GOT3 (cell line): ENCODE results near the gene LRRC8C.

Source experiments
- DNase-seq: peaks from one replicate; lab custom pipeline; 2025; ENCODE audit warnings: mixed read lengths; lab: John Stamatoyannopoulos, UW

LRRC8C gene

GRCh38 chr1:89733748-89734147, 100.8 kb downstream of the LRRC8C start:
- no peak for DNase-seq

- DNase-seq: no peak
Observed at GRCh38 chr1:89734442-89734841, 101.5 kb downstream of the LRRC8C start.

- no peak for DNase-seq
Observed at GRCh38 chr1:89735479-89735878, 102.6 kb downstream of the LRRC8C start.

DNA sequence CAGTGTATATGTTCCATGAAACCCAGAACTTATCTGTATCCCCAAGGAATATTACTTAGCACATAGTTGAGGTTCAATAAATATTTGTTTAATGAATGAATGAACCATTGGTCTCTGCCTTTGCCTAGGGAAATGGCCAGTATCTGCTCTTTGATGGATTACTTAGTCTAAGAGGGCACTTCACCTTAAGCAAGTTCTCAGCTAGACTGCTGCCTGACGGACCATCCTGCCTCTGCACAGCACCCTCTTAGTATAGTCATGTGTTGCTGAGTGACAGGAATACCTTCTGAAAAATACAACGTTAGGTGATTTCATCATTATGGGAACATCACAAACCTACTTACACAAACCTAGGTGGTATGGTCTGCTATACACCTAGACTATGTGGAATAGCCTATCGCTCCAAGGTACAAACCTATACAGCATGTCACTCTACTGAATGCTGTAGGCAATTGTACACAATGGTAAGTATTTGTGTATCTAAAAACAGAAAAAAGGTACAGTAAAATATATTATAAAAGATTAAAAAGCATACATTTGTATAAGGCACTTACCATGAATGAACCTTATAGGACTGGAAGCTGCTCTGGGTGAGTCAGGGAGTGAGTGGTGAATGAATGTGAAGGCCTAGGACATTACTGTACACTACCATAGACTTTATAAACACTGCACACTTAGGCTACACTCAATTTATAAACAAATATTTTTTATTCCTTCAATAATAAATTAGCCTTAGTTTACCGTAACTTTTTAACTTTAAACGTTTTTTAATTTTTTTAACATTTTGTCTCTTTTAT, 104.2 kb downstream of the LRRC8C start:
- no peak for DNase-seq

DNA sequence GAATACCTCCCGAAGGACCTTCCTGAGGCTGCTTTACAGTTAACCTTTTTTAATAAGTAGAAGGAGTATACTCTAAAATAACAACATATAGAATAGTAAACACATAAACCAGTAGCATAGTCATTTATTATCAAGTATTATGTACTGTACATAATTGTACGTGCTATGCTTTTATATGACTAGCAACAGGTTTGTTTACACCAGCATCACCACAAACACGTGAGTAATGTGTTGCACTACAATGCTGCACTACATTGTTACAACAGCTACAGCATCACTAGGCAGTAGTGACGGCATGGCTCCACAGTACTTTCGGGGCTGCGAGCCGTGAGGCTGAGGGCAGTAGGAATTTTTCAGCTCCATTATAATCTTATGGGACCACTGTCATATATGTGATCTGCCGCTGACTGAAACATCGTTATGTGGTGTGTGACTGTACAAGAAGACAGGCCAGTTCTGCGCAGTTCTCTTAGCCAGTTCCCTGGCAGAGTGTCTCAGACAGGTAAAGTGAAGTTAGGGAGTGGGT, 105.1 kb downstream of the LRRC8C start:
- DNase-seq: no peak

DNA sequence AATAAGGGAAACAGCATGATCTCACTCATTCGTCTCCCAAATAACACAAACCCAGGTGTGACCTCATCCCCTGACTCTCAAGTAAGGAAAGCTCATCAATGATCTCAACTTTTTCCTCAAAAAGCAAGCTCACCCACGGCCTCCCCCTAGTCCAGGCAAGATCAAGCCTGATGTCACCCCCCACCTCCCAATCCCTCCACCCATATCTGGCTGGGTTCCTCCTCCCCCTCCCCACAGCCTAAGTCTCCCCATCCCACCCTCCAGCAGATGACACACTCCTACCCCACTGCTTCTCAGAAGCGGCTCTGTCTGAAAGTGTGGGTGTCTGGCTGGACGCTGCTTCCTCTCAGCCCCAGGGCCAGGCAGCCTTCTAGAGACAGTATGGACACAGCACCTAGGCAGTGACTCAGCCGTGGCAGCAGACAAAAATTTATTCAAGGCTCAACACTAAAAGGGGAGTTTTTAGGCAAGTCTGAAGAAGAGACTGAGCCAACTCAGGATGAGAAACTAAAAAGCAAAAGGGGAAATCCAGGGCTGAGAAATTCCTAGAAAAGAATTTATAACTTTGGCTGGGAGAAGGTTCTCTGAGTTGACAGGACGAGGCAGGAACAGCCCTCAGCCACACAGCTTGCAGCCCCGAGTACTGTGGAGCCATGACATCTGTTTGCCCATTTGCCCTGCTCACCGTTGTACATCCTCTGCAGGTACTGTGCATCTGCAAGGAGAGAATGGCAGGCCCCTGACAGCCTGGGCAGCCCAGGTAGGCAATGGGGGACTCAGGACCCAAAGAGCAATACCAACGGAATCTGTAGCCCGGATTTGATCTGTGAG, 106.3 kb downstream of the LRRC8C start:
- no peak for DNase-seq

DNA sequence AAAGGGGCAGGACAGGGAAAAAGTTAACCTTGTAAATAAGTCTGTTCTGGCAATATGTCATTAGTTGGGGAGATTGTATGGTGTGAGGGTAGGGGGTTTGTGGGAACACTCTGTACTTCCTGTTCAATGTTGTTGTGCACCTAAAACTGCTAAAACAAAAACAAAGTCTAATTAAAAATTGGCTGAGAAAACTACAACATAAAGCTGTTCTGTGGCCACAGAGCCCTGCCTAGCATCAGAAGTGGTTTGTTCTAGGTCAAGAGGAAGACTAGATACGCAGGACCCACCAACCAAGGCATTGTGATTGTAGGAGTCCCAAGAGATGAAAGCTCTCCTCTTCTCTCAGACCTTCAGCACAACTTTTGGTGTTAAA, 106.9 kb downstream of the LRRC8C start:
- no peak for DNase-seq

DNA sequence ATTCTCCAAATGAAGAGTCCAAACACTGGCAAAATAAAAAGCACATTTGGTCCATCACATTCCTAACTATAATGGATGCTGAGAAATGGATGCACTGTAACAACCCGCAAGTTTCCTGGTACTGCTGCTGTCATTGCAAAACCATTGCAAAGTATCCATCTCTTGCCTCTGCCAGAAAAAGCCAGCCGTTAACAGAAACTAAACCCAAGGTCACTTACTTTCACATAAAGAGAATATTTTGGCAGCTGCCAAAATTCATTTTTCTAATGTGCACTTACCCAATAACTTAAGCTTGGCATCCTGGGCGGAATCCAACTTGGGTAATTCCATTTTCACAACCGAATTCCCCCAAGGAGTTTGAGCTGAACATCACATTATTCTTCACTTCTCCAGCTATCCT, 110.9 kb downstream of the LRRC8C start:
- DNase-seq: no peak

- no peak for DNase-seq
Observed at GRCh38 chr1:89746424-89747149, 113.7 kb downstream of the LRRC8C start.

- no peak for DNase-seq
Observed at GRCh38 chr1:89753761-89754160, 120.8 kb downstream of the LRRC8C start.

GRCh38 chr1:89754518-89754917, 121.6 kb downstream of the LRRC8C start:
- no peak for DNase-seq

DNA sequence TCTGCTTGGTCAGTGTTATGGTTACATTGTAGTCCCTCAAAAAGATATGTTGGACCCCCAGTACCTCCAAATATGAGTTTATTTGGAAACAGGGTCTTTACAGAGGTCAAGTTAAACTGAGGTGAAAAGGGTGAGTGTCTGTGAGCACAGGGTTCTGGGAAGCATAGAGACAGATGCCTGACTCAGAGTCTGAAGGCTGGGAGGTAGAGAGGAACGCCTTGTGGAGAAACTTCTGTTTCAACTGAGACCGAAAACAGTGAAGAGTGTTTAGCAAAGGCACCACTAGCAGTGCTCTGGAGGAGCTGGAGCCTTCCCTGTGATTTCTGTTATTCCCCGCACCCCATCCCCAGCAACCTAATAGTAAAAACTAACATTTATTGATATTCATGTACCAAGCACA, 122.7 kb downstream of the LRRC8C start:
- DNase-seq: no peak

DNA sequence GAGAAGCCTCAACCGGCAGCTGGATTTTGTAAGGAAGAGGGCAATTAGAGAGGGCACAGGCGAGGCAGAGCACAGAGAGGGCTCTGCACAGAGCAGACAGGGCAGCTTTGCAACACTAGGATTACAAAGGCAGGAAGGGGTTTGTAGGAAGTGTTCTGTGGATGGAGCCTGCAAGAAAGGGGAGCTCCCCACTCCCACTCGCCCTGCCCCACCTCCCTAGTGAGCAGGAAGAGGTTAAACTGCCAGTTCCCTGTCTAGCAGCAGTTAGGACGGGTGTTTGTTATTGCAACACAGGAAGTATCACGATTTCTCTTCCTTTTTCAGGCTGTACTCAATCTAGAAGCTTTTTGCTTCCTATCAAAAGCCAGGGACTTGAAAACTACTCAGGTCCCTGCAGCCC, 124.6 kb downstream of the LRRC8C start:
- no peak for DNase-seq

DNA sequence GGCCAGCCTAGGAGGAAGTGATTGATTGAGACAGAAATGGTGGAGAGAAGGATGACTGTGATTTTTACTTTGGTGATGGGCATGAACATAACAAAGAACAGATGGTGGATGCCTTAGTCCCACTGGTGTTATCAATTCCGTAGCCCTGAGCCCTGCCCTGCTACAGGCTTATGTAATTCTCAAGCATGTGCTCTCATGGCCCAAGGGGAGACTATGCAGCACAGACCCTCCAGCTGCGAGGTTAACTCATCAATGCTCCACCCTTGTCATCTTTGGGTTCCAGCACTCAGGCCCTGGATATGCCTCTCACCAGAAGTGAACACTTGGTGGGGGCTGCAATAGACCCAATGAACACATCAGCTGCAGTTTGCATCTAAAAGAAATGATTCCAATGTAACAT, 125.2 kb downstream of the LRRC8C start:
- DNase-seq: no peak

DNA sequence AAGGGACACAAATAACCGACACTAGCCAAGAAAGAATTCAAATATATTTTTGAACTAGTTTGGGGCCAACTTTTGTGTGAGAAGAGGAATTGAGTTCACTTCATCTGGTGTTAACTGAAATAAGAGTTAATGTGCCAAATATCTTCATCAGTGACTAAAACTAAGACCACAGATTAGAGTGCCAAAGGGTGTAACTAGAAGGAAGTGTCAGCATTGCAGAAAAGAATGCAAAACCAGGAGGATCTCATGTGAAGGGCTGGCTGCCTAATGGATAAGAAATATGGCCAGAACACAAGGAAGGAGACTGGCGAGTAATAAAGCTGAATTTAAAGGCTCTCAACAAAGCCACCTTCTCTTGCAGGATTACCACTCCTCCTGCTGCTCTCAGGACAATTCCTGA, 126.1 kb downstream of the LRRC8C start:
- no peak for DNase-seq

GRCh38 chr1:89760496-89760895, 127.6 kb downstream of the LRRC8C start:
- DNase-seq: no peak

DNA sequence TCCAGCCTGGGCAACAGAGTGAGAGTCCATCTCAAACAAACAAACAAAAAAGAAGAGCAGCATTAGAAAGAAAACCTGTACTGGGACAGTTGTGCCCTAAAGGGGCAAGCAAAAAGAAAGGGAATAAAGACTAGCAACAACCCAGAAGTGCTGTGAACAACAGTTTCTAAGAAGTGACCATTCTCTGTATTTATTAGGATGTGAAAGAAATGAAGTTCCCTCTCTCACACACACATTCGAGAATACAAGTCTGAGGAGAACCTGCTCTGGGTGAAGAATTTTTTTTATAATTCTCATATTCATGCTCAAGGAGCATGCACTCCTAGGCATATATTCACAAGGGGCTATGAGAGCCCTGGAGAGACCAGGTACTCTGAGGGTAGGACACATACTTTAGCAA, 128.4 kb downstream of the LRRC8C start:
- no peak for DNase-seq

- DNase-seq: no peak
Observed at GRCh38 chr1:89761901-89762300, 129.0 kb downstream of the LRRC8C start.

GRCh38 chr1:89762386-89762778, 129.5 kb downstream of the LRRC8C start:
- DNase-seq: no peak

GRCh38 chr1:89762779-89763648, 130.1 kb downstream of the LRRC8C start:
- peak; percentile 9 for DNase-seq

- no peak for DNase-seq
Observed at GRCh38 chr1:89763649-89763986, 130.7 kb downstream of the LRRC8C start.

DNA sequence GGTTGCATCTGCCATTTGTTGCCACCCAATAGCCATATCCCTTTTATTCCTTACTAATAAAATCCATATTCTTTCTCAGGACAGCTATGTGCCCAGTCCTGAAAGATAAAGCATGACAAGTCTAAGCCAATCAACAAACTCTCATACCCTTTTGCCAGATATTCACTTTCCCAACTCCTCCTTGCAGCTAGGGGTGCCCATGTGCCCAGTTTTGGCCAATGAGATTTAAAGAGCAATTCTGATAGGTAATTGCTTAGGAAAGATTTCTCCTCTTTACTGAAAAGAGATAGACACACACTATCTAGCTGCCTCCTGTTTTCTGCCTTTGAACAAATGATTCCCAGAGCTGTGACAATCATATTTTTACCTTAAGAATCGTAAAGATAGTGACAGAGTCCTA, 132.9 kb downstream of the LRRC8C start:
- no peak for DNase-seq
